ENCODE measurements around the gene FIGLA.

DNA sequence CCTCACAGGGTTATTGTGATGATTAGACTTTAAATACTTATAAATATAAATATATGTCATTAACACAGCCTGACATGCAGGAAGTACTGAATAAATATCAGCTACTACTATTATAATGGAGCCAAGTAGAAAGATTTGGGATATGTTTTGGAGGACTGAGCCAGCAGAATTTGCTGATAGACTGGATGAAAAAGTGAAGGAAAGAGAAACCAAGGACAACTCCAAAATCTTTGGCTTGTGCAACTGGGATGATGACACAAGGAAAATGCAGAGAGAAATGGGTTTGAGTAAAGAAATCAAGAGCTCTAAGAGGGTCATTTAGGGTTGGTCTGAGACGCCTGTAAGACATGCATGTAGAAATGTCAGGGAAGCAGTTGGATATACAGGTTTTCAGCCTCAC lies 38.0 kb downstream of the FIGLA start:
- TF ChIP-seq, protein P1, sequence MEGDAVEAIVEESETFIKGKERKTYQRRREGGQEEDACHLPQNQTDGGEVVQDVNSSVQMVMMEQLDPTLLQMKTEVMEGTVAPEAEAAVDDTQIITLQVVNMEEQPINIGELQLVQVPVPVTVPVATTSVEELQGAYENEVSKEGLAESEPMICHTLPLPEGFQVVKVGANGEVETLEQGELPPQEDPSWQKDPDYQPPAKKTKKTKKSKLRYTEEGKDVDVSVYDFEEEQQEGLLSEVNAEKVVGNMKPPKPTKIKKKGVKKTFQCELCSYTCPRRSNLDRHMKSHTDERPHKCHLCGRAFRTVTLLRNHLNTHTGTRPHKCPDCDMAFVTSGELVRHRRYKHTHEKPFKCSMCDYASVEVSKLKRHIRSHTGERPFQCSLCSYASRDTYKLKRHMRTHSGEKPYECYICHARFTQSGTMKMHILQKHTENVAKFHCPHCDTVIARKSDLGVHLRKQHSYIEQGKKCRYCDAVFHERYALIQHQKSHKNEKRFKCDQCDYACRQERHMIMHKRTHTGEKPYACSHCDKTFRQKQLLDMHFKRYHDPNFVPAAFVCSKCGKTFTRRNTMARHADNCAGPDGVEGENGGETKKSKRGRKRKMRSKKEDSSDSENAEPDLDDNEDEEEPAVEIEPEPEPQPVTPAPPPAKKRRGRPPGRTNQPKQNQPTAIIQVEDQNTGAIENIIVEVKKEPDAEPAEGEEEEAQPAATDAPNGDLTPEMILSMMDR (IDR thresholded peaks at IDR 0.05), result no peak
- TF ChIP-seq POLR2A (IDR thresholded peaks at IDR 0.05), result no peak

Measured in lower leg skin (tissue), 3 donors.